HK-2 (cell line): Measurements from ENCODE around the gene LGI2.

Source experiments
- DNase-seq: peaks from one replicate; pipeline ENCODE4 v3.0.0-alpha.2; 2018; ENCODE audit not compliant: unreplicated experiment

LGI2 gene

DNA sequence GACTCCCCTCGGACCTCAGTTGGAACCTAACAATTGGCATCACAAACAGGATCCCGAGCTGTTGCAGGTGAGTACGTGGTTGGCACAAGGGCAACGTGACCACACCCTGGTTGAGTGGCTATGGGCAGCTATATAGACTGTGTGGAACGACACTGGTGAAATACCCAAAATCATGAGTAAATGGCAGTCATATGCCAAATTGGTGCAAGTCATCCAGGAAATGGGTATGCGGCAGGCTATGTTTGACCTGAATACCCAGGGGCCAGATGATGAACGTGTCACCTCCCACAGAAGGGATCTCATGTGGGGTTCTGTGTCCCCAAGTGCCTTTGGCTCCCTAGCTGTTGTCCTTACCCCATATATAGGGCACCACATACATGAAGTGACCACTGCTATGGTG, 64.7 kb downstream of the LGI2 start:
- DNase-seq: no peak

DNA sequence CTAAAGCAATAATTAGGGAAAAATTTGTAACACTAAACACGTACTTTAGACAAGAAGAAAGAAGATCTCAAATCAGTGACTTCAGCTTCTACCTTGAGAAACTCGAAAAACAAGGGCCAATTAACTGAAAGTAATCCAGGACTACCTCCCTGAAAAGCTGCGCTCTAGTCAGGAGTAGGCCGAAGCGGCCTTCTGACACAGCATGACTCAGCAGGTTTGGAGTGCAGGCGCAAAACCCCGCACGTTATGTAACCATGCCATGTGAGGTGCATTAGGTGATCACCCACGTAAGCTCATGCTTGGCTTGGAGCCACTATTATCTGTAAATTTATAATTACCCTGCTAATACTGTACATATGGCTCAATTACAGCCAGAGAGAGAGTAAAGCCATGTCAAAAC, 65.1 kb downstream of the LGI2 start:
- DNase-seq: no peak

DNA sequence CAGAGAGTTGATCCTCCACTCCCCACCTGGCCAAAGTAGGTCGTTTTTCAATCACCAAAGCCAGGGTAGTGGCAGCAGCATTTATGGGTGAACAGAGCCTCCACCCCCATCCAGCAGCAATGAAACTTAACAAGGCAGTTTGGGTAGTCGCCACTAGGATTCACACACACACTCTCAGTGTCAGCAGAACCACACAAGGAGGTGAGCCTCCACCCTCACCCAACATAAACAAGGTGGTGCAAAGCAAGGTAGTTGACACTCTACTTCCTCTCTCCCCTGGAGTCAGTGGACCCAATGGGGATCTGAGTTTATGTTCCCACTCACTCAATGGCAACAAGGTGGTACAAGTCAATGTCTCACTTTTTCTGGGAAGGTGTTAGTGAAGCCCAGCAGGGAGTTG, 67.5 kb downstream of the LGI2 start:
- no peak for DNase-seq

DNA sequence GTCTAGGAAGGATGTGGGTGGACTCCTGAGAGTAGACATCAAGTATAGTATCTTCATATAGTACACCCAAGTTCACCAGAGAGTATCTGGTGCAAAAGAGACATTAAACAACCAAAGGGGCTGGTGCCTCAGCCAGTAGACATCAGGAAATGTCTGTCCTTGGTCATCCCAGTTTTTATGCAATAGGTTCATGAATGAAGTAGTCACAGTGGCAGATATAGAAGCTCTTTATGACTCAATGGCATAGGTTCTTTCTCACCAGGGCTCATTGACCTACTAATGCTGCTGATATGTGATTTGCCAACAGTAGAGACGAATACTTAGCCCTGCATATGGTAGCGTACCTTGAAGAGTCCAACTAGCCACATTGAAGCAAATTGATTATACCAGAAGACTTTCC, 72.9 kb downstream of the LGI2 start:
- no peak for DNase-seq

DNA sequence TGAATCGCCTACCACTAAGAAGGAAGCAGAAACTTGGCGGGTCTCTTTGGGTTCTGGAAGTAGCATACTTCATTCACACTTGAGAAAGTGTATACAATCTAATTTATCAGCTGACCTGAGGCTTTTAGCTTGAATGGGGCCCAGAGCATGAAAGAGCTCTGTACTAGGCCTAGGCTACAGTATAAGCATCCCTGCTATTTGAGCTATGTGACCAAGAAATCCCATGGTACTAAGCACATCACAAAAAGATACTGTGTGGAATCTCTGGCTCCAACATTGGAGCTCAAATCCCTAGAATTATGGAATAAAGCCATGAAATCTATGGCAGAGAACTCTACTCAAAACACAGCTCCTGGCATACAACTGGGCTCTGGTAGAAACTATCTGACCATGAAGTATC, 74.0 kb downstream of the LGI2 start:
- no peak for DNase-seq

DNA sequence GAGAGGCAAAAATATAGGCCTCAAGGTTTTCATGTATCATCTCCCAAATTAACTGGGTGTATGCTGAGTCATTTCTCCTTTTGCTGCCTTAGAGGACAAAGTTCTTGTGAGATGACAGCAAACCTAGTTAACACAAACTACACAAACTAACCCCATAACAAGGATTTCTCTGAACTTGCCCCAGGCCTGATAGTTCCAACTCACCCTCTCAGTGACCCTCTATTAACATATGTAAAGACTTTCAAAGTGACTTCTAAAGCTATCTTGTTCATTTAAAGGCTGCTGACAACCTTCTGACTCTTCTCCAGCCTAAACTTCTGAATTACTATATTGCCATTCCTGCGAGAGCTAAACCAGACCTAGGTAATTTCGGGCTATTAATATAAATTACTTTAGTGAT, 74.7 kb downstream of the LGI2 start:
- DNase-seq: no peak

DNA sequence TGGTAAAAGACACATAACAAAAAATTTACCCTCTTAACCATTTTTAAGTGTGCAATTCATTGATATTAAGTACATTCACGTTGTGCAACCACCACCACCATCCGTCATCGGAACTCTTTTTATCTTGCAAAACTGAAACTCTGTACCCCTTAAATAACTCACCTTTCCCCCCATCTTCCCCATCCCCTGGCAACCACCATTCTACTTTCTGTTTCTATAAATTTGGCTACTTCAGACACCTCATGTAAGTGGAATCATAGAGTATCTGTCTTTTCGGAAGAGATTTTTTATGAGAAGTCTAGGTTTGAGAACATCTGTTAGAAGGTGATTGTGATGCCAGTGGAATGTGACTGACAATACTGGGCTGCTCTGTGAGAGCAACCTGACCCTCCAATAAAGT, 78.1 kb downstream of the LGI2 start:
- no peak for DNase-seq

DNA sequence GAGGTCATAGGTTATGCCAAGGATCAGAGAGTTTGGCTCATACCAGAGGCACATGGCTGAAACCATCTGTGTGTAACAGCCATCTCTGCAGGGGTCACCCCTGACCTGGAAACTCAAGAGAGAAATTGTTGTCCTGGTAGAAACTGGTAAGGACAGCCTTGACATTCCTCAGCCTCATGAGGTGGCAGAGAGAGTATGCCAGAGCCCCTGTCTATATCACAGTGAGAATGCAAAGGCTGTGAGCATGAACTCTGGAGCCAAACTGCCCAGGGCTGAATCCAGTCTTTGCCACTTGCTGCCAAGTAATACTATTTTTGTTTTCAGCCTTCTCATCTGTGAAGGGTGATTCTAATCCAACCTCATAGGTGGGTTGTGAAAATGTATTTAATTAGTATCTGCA, 80.8 kb downstream of the LGI2 start:
- DNase-seq: no peak
